Upper lobe of left lung (tissue), 6 donors: Measurements from ENCODE around the gene CHKB. TPM values are rescaled to one million over a fixed set of nuclear protein-coding genes. Genes with fewer than 3 reads are reported as not detected.

Experiments
- ATAC-seq, 2 donors: fragments of 200-7000 bp; cut with Tn5 transposase; one replicate each; pipeline ENCODE4 v1.9.1; 2022; ENCODE audit warnings: mild to moderate bottlenecking in 2 of 2, moderate library complexity in 2 of 2; ENCODE audit not compliant: low FRiP score in 2 of 2
- DNase-seq, 2 donors: peaks; one replicate each; pipeline ENCODE4 v3.0.0-alpha.2; 2019 to 2020
- H3K27ac ChIP-seq, 4 donors: fragments of 200-600 bp; sonication (generic); one replicate each; pipeline ENCODE4 v1.5.1; 2016 to 2019
- H3K27me3 ChIP-seq, 4 donors: fragments of 200-600 bp; sonication (generic); one replicate each; pipeline ENCODE4 v1.5.1; 2017 to 2019
- H3K36me3 ChIP-seq, 4 donors: fragments of 200-600 bp; sonication (generic); one replicate each; pipeline ENCODE4 v1.5.1; 2016 to 2019
- H3K4me1 ChIP-seq, 4 donors: fragments of 200-600 bp; sonication (generic); one replicate each; pipeline ENCODE4 v1.5.1; 2018 to 2019
- H3K4me3 ChIP-seq, 4 donors: fragments of 200-600 bp; sonication (generic); one replicate each; pipeline ENCODE4 v1.5.1; 2017 to 2019; ENCODE audit warnings: mild to moderate bottlenecking in 2 of 4, moderate library complexity in 1 of 4
- H3K9me3 ChIP-seq, 4 donors: fragments of 200-600 bp; sonication (generic); one replicate each; pipeline ENCODE4 v1.5.1; 2018 to 2019
- EP300 ChIP-seq, 4 donors: sonication (generic); formaldehyde crosslinking; IDR thresholded peaks; one replicate each; pipeline ENCODE4 v1.5.1; 2017; ENCODE audit warnings: antibody characterized with exemption in 4 of 4, control low read depth in 2 of 4
- POLR2A ChIP-seq, 4 donors: fragments of 450-650 bp; IDR thresholded peaks; one replicate each; pipeline ENCODE4 v1.5.1; 2016 to 2017; ENCODE audit warnings: antibody characterized with exemption in 4 of 4, mild to moderate bottlenecking in 2 of 4
- POLR2AphosphoS5 ChIP-seq, 2 donors: sonication (generic); formaldehyde crosslinking; IDR thresholded peaks; one replicate each; pipeline ENCODE4 v1.5.1; 2017; ENCODE audit warnings: antibody characterized with exemption in 2 of 2
- WGBS, 2 donors: methylation state at CpG; one replicate each; pipeline ENCODE4 v1.1.5; 2017 to 2018; 5-methylcytosine and 5-hydroxymethylcytosine counted together
- total RNA-seq, 6 donors: library from RNA; depleted of rRNA in 4 of 6; stranded (reverse); fragments of >200 nt in 4 of 6; gene quantifications; one replicate each; pipeline versions ENCODE4 v1.1.0 to v1.2.1, GENCODE V29; 2016 to 2021
- TF ChIP-seq, protein P1 (sequence below), 6 experiments: fragments of 450-650 bp in 4 of 6; fragments of 200-600 bp in 2 of 6; sonication (generic) in 2 of 6; IDR thresholded peaks; one replicate each; pipeline ENCODE4 v1.5.1; 2016 to 2019; ENCODE audit warnings: antibody characterized with exemption in 6 of 6
- donor health status: DM: no; HTN: no; CAD: no; lungs with moderate emphysema.
- donor health status: DM: no; HTN: yes; CAD: no; lungs with severe emphysema.

CHKB gene
- total RNA-seq, 6 donors from 2014 or later = 42.7 to 294 (median 87.8) TPM

DNA sequence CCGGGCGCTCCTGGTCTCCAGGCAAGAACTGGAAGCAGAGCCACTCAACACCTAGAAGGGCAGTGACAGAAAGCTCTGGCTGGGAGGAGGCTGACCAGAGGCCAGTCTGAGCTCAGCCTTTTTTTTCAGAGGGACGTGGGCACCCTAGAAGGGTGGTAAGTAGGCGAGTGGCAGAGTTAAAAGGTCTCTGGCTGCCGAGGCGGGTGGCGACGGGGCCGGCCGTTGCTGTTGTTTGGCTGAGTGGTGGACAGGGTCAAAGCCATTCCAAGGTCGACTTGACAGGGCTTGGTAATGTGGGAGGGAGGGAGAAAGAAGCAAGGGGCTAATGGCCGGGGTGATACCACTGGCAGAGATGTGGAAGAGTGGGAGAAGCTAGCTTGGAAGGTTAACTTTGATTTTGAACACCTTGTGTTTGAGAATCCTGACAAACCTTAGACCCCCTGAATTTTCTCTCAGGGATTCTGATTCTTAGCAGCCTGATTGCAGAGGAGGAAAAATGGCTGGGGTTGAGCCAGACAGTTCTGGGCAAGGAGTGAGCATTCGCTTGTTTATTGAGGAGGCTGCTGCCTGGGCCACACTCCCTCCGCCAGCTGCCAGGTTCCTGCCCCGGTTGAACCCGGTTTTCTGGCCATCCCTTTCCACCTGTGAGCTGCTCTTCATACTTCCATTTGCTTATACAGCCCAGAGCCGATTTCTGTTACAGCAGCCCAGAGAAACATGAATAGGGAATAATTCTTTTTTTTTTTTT is 19.1 kb downstream of the CHKB start:
- H3K9me3 ChIP-seq = no peaks in the 10 kb centered on the region
- ATAC-seq = peak in 1 of 2 donors; percentile 54
- 29 to 31% methylated on average over 16 to 17 of the region's 17 CpGs for WGBS, 2 donors
- H3K4me3 ChIP-seq = peak overlapping the region; percentile 47 to 80 (median 58)
- peaks cover 0 to 8% (median 0%) of the 10 kb centered on the region in 4 donors for H3K36me3 ChIP-seq
- TF ChIP-seq POLR2AphosphoS5 (IDR thresholded peaks at IDR 0.05) (no peak), POLR2A (IDR thresholded peaks at IDR 0.05) (no peak), EP300 (IDR thresholded peaks at IDR 0.05) (no peak)
- TF ChIP-seq, protein P1, sequence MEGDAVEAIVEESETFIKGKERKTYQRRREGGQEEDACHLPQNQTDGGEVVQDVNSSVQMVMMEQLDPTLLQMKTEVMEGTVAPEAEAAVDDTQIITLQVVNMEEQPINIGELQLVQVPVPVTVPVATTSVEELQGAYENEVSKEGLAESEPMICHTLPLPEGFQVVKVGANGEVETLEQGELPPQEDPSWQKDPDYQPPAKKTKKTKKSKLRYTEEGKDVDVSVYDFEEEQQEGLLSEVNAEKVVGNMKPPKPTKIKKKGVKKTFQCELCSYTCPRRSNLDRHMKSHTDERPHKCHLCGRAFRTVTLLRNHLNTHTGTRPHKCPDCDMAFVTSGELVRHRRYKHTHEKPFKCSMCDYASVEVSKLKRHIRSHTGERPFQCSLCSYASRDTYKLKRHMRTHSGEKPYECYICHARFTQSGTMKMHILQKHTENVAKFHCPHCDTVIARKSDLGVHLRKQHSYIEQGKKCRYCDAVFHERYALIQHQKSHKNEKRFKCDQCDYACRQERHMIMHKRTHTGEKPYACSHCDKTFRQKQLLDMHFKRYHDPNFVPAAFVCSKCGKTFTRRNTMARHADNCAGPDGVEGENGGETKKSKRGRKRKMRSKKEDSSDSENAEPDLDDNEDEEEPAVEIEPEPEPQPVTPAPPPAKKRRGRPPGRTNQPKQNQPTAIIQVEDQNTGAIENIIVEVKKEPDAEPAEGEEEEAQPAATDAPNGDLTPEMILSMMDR (IDR thresholded peaks at IDR 0.05) = no peak
- DNase-seq = peak in 1 of 2 donors; percentile 85
- H3K4me1 ChIP-seq = peaks cover 7 to 13% (median 10%) of the 10 kb centered on the region in 4 donors
- no peaks in the 10 kb centered on the region for H3K27me3 ChIP-seq
- peak overlapping the region; percentile 63 to 82 (median 76) for H3K27ac ChIP-seq

DNA sequence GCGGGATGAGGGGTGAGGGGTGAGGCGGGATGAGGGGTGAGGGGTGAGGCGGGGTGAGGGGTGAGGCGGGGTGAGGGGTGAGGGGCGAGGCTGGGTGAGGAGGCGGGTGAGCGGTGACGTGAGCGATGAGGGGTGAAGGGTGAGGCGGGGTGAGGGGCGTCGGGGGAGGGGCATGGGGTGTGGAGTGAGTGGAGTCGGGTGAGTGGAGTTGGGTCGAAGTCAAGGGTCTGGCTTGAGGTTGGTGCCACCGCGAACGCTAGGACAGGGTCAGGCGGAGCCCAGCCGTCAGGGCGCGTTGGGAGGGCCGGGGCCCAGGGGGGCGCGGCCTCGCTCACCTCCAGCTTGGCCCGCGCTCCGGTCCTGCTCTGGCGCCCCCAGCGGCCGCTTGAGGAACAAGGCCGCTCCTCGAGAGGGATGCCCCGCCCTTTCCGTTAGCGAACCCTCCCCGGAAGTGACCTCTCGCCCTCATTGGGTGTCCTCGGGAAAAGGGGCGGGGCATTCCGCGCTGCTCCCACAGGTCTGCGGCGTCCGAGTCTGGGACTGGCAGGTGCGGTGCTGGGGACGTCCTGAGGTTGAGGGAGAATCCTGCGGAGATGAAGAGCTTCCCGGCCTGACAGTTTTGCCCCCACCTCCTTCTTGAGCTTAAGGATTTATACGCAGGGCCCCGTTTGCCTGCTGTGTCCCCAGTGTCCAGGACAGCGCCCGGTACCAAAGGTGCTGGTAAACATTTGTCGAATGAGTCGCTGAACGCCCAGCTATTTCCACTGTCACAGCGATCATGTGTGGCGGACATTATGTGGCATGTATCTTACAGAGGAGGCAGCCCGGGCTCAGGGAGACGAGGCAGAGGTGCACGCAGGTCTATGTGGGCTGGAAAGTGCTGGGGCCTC is 19.9 kb downstream of the CHKB start, which contains the start of gene SYCE3:
TSS of gene SYCE3 (minus strand) at position 397 of the 890 bp plus-strand sequence. CDS start 6,514 bp downstream, outside the sequence.
- H3K27me3 ChIP-seq = no peaks in the 10 kb centered on the region
- H3K4me1 ChIP-seq = peaks cover 7 to 13% (median 10%) of the 10 kb centered on the region in 4 donors
- ATAC-seq (peak; percentile 99), DNase-seq (peak; percentile 98 to 99)
- H3K9me3 ChIP-seq = no peaks in the 10 kb centered on the region
- 6 to 10% methylated on average over 27 to 48 of the region's 61 CpGs for WGBS, 2 donors
- no peaks in the 10 kb centered on the region for H3K36me3 ChIP-seq
- H3K27ac ChIP-seq = peak within 1 kb of the TSS; percentile 63 to 82 (median 76)
- peak within 1 kb of the TSS; percentile 47 to 80 (median 58) for H3K4me3 ChIP-seq
- TF ChIP-seq EP300 (IDR thresholded peaks at IDR 0.05) (no peak), POLR2AphosphoS5 (IDR thresholded peaks at IDR 0.05) (peak; percentile 64 to 87), POLR2A (IDR thresholded peaks at IDR 0.05) (peak in 3 of 4 donors; percentile 41 to 89 (median 56))
- TF ChIP-seq, protein P1 (IDR thresholded peaks at IDR 0.05) = peak; percentile 98 to 99 (median 99)

DNA sequence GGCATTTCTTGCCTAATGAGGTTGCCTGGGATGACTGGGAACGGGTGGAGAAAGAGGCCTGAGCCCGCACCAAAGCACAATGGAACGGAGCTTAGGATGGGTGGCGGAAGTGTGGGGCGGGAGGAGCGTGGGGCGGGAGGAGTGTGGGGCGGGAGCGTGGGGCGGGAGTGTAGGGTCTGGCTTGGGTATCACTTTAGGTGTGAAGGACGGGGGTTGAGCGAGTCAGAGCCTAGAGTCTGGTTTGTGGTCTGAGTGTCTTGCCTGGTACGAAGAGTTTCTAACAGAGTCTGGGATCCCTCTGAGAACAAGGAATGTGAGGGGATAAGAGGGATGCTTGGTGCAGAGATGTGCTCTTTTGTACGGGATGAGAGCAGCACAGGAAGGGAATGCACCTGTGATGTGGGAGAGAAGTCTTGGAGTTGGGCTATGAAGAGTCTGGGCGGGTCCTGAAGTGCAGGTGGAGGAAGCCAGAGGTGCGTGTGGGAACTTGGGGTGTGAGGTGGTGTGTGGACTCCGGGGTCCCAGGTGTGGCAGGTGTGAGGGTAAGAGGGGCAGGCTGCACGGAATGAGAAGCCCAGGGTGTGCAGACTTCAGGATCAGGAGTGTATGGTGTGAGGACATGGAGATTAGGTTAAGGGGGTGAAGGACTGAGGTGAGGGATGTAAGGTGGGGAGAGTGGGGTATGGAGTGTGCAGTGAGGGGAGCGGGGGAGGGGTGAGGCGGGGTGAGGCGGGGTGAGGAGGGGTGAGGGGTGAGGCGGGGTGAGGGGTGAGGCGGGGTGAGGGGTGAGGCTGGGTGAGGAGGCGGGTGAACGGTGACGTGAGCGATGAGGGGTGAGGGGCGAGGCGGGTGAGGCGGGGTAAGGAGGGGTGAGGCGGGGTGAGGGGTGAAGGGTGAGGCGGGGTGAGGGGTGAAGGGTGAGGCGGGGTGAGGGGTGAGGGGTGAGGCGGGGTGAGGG is 21.0 kb downstream of the CHKB start:
- no peak for ATAC-seq
- WGBS, 2 donors = 79 to 82% methylated on average over 21 to 24 of the region's 34 CpGs

DNA sequence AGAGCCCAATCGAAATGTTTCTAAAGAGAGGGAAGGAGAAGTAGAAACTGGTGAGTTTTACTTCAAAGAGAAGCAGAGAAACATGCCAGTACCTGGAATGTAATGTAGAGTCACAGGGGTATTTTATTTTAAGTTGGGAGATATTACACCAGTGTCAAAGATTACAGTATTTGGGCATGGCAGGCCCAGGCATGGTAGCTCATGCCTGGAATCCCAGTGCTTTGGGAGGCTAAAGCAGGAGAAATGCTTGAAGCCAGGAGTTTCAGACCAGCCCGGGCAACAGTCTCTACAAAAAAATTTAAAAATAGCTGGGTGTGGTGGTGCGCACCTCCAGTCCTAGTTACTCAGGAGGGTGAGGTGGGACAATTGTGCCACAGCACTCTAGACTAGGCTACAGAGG is 22.6 kb downstream of the CHKB start:
- no peaks in the 10 kb centered on the region for H3K36me3 ChIP-seq
- no peaks in the 10 kb centered on the region for H3K9me3 ChIP-seq
- 81 to 94% methylated on average over 3 of the region's 3 CpGs for WGBS, 2 donors
- H3K27ac ChIP-seq = no peak overlapping the region
- peaks cover 7 to 13% (median 10%) of the 10 kb centered on the region in 4 donors for H3K4me1 ChIP-seq
- TF ChIP-seq EP300 (IDR thresholded peaks at IDR 0.05) = no peak
- TF ChIP-seq, protein P1 (IDR thresholded peaks at IDR 0.05) = no peak
- no peak for ATAC-seq
- no peak for DNase-seq
- no peaks in the 10 kb centered on the region for H3K27me3 ChIP-seq
- H3K4me3 ChIP-seq = no peak overlapping the region

More for the DNA sequence above, 21.0 kb downstream of the CHKB start:
- Histone ChIP-seq H3K4me3 (no peak overlapping the region), H3K27ac (no peak overlapping the region), H3K9me3 (no peaks in the 10 kb centered on the region), H3K27me3 (no peaks in the 10 kb centered on the region), H3K4me1 (peaks cover 7 to 13% (median 10%) of the 10 kb centered on the region in 4 donors), H3K36me3 (no peaks in the 10 kb centered on the region)
- no peak for DNase-seq
- TF ChIP-seq POLR2AphosphoS5 (IDR thresholded peaks at IDR 0.05) = no peak
